ENCODE data around the gene ADRA2C. TPM values are rescaled to one million over a fixed set of nuclear protein-coding genes. Genes with fewer than 3 reads are reported as not detected.

ADRA2C gene
- total and polyA plus RNA-seq, 2 of the 13 experiments (the other 11 are each of a cell fraction or from before 2014, with no cell fraction given), result 15.4 to 69.7 TPM

GRCh38 chr4:3781997-3782930 lies 16.1 kb downstream of the ADRA2C start (continued):
- no peak for TF ChIP-seq BRF2 (CRISPR knock-in tag; IDR thresholded peaks at IDR 0.05)
- no peak for TF ChIP-seq SCMH1 (CRISPR knock-in tag; IDR thresholded peaks at IDR 0.05; ENCODE audit: borderline replicate concordance)
- TF ChIP-seq XBP1 (CRISPR knock-in tag; IDR thresholded peaks at IDR 0.05), result no peak
- TF ChIP-seq MTF1 (CRISPR knock-in tag; IDR thresholded peaks at IDR 0.05), result no peak
- no peak for TF ChIP-seq RERE (CRISPR knock-in tag; IDR thresholded peaks at IDR 0.05; ENCODE audit: low read depth)
- TF ChIP-seq LRRFIP1 (CRISPR knock-in tag; conservative IDR thresholded peaks at IDR 0.05), result no peak
- no peak for TF ChIP-seq ZNF318 (CRISPR knock-in tag; IDR thresholded peaks at IDR 0.05)
- TF ChIP-seq ZNF556 (CRISPR knock-in tag; IDR thresholded peaks at IDR 0.05; ENCODE audit: borderline replicate concordance), result peak; percentile 43; the same call in 1 of the 2 replicates

All from HepG2 (cell line).